Transverse colon (tissue), 4 donors: ENCODE data around the gene RSPO3. TPM values are rescaled to one million over a fixed set of nuclear protein-coding genes. Genes with fewer than 3 reads are reported as not detected.

Experiments
- DNase-seq: peaks from one replicate; pipeline ENCODE4 v3.0.0-alpha.2; 2019
- H3K27ac ChIP-seq, 4 donors: fragments of 200-600 bp; sonication (generic); 2 replicates each; pipeline ENCODE4 v1.5.1; 2016 to 2018; ENCODE audit warnings: inconsistent platforms in 4 of 4
- H3K27me3 ChIP-seq: fragments of 200-600 bp; sonication (generic); 2 replicates; pipeline ENCODE4 v1.5.1; 2017; ENCODE audit warnings: inconsistent platforms
- H3K36me3 ChIP-seq, 4 donors: fragments of 200-600 bp; sonication (generic); 2 replicates each; pipeline ENCODE4 v1.5.1; 2017 to 2019; ENCODE audit warnings: inconsistent platforms in 4 of 4
- H3K4me1 ChIP-seq, 4 donors: fragments of 200-600 bp; sonication (generic); 2 replicates each; pipeline ENCODE4 v1.5.1; 2017 to 2020; ENCODE audit warnings: inconsistent platforms in 4 of 4
- H3K4me3 ChIP-seq, 4 donors: fragments of 200-600 bp; sonication (generic); 1 replicate in 1 of 4; 2 replicates in 3 of 4; pipeline versions ENCODE4 v1.5.1 to v1.6.1; 2017 to 2019; ENCODE audit warnings: inconsistent platforms in 4 of 4
- H3K9me3 ChIP-seq, 2 donors: fragments of 200-600 bp; sonication (generic); 2 replicates each; pipeline ENCODE4 v1.5.1; 2017 to 2019; ENCODE audit warnings: inconsistent platforms in 2 of 2
- CTCF ChIP-seq, 5 experiments: fragments of 200-600 bp in 3 of 5; fragments of 450-650 bp in 2 of 5; sonication (generic) in 3 of 5; IDR thresholded peaks; 1 replicate in 2 of 5; 2 replicates in 3 of 5; pipeline ENCODE4 v1.5.1; 2016 to 2017; ENCODE audit warnings: antibody characterized with exemption in 5 of 5, inconsistent platforms in 3 of 5, mild to moderate bottlenecking in 2 of 5, moderate library complexity in 1 of 5
- EP300 ChIP-seq: sonication (generic); formaldehyde crosslinking; IDR thresholded peaks from one replicate; pipeline ENCODE4 v1.6.1; 2017; ENCODE audit warnings: antibody characterized with exemption, low read depth
- POLR2A ChIP-seq: fragments of 450-650 bp; IDR thresholded peaks from one replicate; pipeline ENCODE4 v1.6.1; 2016; ENCODE audit warnings: antibody characterized with exemption, mild to moderate bottlenecking, moderate library complexity
- POLR2AphosphoS5 ChIP-seq, 3 donors: sonication (generic); formaldehyde crosslinking; IDR thresholded peaks; one replicate each; pipeline ENCODE4 v1.6.1; 2016; ENCODE audit warnings: antibody characterized with exemption in 3 of 3
- WGBS, 2 donors: methylation state at CpG; one replicate each; pipeline ENCODE4 v1.1.5; 2018; ENCODE audit warnings: low coverage in 1 of 2; 5-methylcytosine and 5-hydroxymethylcytosine counted together
- in situ Hi-C, 4 donors: fragments of 200-750 bp; cut with MboI; loops; one replicate each; pipeline versions ENCODE4 v1.15.0 to v1.15.1; 2017; ENCODE audit warnings: low sequenced_read_pairs in 3 of 4, low pct_ligation_motif_present in 1 of 4, low pct_unique_long_range_greater_than_20kb in 1 of 4
- intact Hi-C: fragments of 100-400 bp; cut with DNase I; formaldehyde crosslinking; loops from one replicate; pipeline ENCODE4 v1.15.1; 2023; ENCODE audit warnings: low total_unique reads
- total RNA-seq, 4 donors: library from RNA; depleted of rRNA; stranded (reverse); fragments of >200 nt; gene quantifications; one replicate each; pipeline ENCODE4 v1.1.0, GENCODE V29; 2016

The RSPO3 gene
- total RNA-seq, 4 donors from 2014 or later = 0.80 to 5.2 (median 2.7) TPM

DNA sequence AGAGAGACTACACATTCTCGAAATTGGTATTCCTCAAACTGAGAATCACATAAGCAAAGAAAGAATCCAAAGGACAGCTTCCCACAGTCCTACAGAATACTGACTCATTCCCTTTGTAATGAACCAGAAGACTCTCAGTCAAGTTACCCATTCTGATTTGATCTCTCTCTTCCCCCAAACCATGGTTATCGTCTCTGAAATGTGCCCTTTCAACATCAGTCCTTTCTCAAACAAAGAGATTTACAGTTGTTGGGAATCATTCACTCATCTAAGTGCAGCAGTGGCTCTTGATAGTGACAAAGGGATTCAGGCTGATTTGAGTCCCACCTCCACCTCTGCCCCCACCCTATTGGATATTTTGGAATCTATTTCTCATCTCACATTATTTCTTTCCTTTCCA, 15.0 kb upstream of the RSPO3 start:
- no peak for DNase-seq
- Histone ChIP-seq H3K27ac (no peak overlapping the region), H3K4me3 (no peak overlapping the region), H3K27me3 (no peaks in the 10 kb centered on the region), H3K4me1 (no peaks in the 10 kb centered on the region), H3K36me3 (no peaks in the 10 kb centered on the region), H3K9me3 (no peaks in the 10 kb centered on the region)
- intact Hi-C loops (no loop called here), in situ Hi-C loops (no loop called here)
- TF ChIP-seq POLR2AphosphoS5 (IDR thresholded peaks at IDR 0.05) (no peak), POLR2A (no peak), CTCF (IDR thresholded peaks at IDR 0.05) (no peak), EP300 (no peak)
- 71 to 89% methylated on average over 2 of the region's 2 CpGs for WGBS, 2 donors

DNA sequence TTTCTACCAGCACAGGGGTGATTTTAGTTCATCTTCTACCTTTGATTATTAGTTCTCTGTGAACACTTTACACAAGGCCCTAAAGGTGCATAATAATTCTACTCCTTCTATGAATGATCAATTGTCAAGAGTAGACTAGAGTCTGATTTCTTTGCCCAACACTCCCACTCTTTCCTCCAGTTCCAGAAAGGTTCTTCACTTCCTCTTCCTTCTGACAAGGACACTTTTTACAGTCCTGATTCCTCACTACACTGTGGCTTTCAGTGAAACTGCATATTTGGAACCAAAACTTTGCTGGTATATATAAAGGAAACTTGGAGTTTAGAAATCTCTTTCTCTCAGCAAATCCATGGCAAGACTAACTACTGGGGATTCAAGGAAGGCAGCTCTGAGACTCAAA, 10.6 kb upstream of the RSPO3 start:
- no peaks in the 10 kb centered on the region for H3K36me3 ChIP-seq
- H3K4me1 ChIP-seq = no peaks in the 10 kb centered on the region
- no peak for DNase-seq
- no peak overlapping the region for H3K4me3 ChIP-seq
- TF ChIP-seq POLR2AphosphoS5 (IDR thresholded peaks at IDR 0.05) = no peak
- no peak for TF ChIP-seq CTCF (IDR thresholded peaks at IDR 0.05)
- no peaks in the 10 kb centered on the region for H3K27me3 ChIP-seq
- intact Hi-C loops (no loop called here), in situ Hi-C loops (no loop called here)
- no peaks in the 10 kb centered on the region for H3K9me3 ChIP-seq
- H3K27ac ChIP-seq = no peak overlapping the region

DNA sequence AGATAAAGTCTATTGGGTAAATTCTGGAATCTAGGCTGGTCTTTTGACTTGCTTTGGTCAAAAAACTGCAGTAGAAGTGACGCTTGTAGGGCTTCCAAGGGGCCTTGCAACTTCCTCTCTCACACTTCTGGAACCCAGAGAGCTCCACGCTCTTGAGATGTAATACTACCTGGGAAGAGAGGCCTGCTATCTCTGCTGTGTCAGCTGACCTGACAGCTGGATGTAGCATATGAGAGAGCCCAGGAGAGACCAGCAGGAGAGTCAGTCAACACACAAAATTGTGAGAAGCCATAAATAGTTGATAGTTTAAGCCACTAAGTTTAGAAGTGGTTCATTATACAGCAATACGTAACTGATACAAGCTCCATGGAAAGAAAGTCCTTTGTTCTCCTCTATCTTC, 7.8 kb upstream of the RSPO3 start:
- in situ Hi-C loops (no loop called here), intact Hi-C loops (no loop called here)
- no peaks in the 10 kb centered on the region for H3K4me1 ChIP-seq
- no peaks in the 10 kb centered on the region for H3K9me3 ChIP-seq
- peaks cover 4% of the 10 kb centered on the region for H3K27me3 ChIP-seq
- H3K36me3 ChIP-seq = no peaks in the 10 kb centered on the region
- no peak overlapping the region for H3K27ac ChIP-seq
- no peak for TF ChIP-seq POLR2AphosphoS5 (IDR thresholded peaks at IDR 0.05)
- no peak for TF ChIP-seq EP300
- no peak for TF ChIP-seq POLR2A
- no peak for TF ChIP-seq CTCF (IDR thresholded peaks at IDR 0.05)
- no peak for DNase-seq
- no peak overlapping the region for H3K4me3 ChIP-seq
- 85 to 92% methylated on average over 2 to 3 of the region's 3 CpGs for WGBS, 2 donors

DNA sequence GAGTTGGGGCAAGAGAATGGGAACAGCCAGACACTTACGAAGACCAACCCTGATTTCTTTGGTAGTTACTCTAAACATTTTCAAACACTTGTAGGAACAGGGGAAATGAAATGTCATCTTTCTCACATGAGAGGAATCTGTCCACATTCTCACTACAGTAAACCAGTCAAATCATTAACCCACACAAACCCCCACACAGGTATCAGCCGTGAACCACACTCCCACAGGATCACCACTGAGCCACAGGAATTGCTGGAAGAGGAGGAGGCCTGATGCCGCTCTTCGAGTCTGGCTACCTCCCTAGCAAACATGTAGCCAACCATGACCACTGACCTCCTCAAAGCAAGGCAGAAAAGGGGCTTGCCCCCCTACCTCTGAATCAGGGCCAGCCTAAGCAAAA, 6.9 kb upstream of the RSPO3 start:
- in situ Hi-C loops (no loop called here), intact Hi-C loops (no loop called here)
- no peaks in the 10 kb centered on the region for H3K4me1 ChIP-seq
- no peaks in the 10 kb centered on the region for H3K9me3 ChIP-seq
- no peak overlapping the region for H3K4me3 ChIP-seq
- H3K36me3 ChIP-seq = no peaks in the 10 kb centered on the region
- H3K27me3 ChIP-seq = peaks cover 10% of the 10 kb centered on the region
- H3K27ac ChIP-seq = no peak overlapping the region
- WGBS, 2 donors = 64 to 92% methylated on average over 2 to 4 of the region's 4 CpGs
- TF ChIP-seq EP300 (no peak), CTCF (IDR thresholded peaks at IDR 0.05) (no peak), POLR2A (no peak), POLR2AphosphoS5 (IDR thresholded peaks at IDR 0.05) (no peak)
- no peak for DNase-seq
